Osteocyte (in vitro differentiated cells): ENCODE data around the gene TEX14. TPM values are rescaled to one million over a fixed set of nuclear protein-coding genes. Genes with fewer than 3 reads are reported as not detected.
A peak's percentile ranks its signal among the peaks of the same experiment; 100 is the strongest.
"Not testable (repeated sequence)": the region's sequence is repeated elsewhere in the genome, so short reads cannot be mapped to it uniquely, and the experiment has no call there.

ENCODE experiments used
- DNase-seq: peaks from one replicate; pipeline ENCODE4 v3.0.0; 2021; ENCODE audit warnings: mixed read lengths; ENCODE audit not compliant: unreplicated experiment; ENCODE audit errors: extremely low spot score
- H3K27ac Mint-ChIP-seq: one replicate; pipeline ENCODE4 v1.8.0; 2021; ENCODE audit warnings: mild to moderate bottlenecking, mixed read lengths; ENCODE audit not compliant: unreplicated experiment
- H3K27me3 Mint-ChIP-seq: one replicate; pipeline ENCODE4 v1.8.0; 2021; ENCODE audit warnings: mixed read lengths; ENCODE audit not compliant: unreplicated experiment
- H3K36me3 Mint-ChIP-seq: one replicate; pipeline ENCODE4 v1.8.0; 2021; ENCODE audit warnings: mixed read lengths; ENCODE audit not compliant: unreplicated experiment
- H3K4me1 Mint-ChIP-seq: one replicate; pipeline ENCODE4 v1.8.0; 2021; ENCODE audit warnings: mixed read lengths; ENCODE audit not compliant: unreplicated experiment
- H3K4me3 Mint-ChIP-seq: one replicate; pipeline ENCODE4 v1.8.0; 2021; ENCODE audit warnings: mild to moderate bottlenecking, moderate library complexity, mixed read lengths; ENCODE audit not compliant: unreplicated experiment
- H3K9me3 Mint-ChIP-seq: one replicate; pipeline ENCODE4 v1.8.0; 2021; ENCODE audit warnings: mixed read lengths; ENCODE audit not compliant: unreplicated experiment
- CTCF ChIP-seq: fragments of 200-600 bp; sonication (generic); IDR thresholded peaks from 2 replicates; pipeline ENCODE4 v1.5.0; 2021; ENCODE audit warnings: antibody characterized with exemption, mild to moderate bottlenecking, moderate library complexity
- total RNA-seq: library from RNA; stranded (reverse); gene quantifications from 2 replicates; pipeline ENCODE4 v1.2.1, GENCODE V29; 2021

TEX14 gene
- total RNA-seq, 1 donor from 2014 or later = 0.27 TPM

- H3K27ac Mint-ChIP-seq = no peak overlapping the region
- H3K4me1 Mint-ChIP-seq = peaks cover 2% of the 10 kb centered on the region
- H3K4me3 Mint-ChIP-seq = no peak overlapping the region
- peaks cover 6% of the 10 kb centered on the region for H3K27me3 Mint-ChIP-seq
- TF ChIP-seq CTCF = no peak
- no peak for DNase-seq
- H3K9me3 Mint-ChIP-seq = no peaks in the 10 kb centered on the region
- H3K36me3 Mint-ChIP-seq = no peaks in the 10 kb centered on the region
These were observed 27.5 kb downstream of the TEX14 start for GRCh38 chr17:58664302-58664701.

GRCh38 chr17:58661499-58661898 is 30.3 kb downstream of the TEX14 start:
- Mint-ChIP-seq H3K4me3 (no peak overlapping the region), H3K27me3 (no peaks in the 10 kb centered on the region), H3K9me3 (no peaks in the 10 kb centered on the region), H3K4me1 (peaks cover 13% of the 10 kb centered on the region), H3K36me3 (no peaks in the 10 kb centered on the region), H3K27ac (no peak overlapping the region)
- no peak for TF ChIP-seq CTCF
- no peak for DNase-seq

GRCh38 chr17:58660621-58661020 is 31.2 kb downstream of the TEX14 start:
- peaks cover 12% of the 10 kb centered on the region for H3K4me1 Mint-ChIP-seq
- H3K27me3 Mint-ChIP-seq = no peaks in the 10 kb centered on the region
- no peak for TF ChIP-seq CTCF
- no peak for DNase-seq
- H3K9me3 Mint-ChIP-seq = no peaks in the 10 kb centered on the region
- H3K27ac Mint-ChIP-seq = no peak overlapping the region
- no peaks in the 10 kb centered on the region for H3K36me3 Mint-ChIP-seq
- H3K4me3 Mint-ChIP-seq = peak overlapping the region; percentile 50

- H3K27ac Mint-ChIP-seq, H3K27me3 Mint-ChIP-seq: not testable (repeated sequence)
These were observed 32.1 kb downstream of the TEX14 start for GRCh38 chr17:58659714-58660084.

GRCh38 chr17:58658804-58659713 is 32.8 kb downstream of the TEX14 start:
- H3K27ac Mint-ChIP-seq = peak overlapping the region; percentile 97
- H3K9me3 Mint-ChIP-seq = no peaks in the 10 kb centered on the region
- H3K4me3 Mint-ChIP-seq = peak overlapping the region; percentile 71
- no peak for TF ChIP-seq CTCF
- no peaks in the 10 kb centered on the region for H3K36me3 Mint-ChIP-seq
- H3K4me1 Mint-ChIP-seq = peaks cover 12% of the 10 kb centered on the region
- H3K27me3 Mint-ChIP-seq = no peaks in the 10 kb centered on the region
- DNase-seq = peak; percentile 88

More at GRCh38 chr17:58659714-58660084, 32.1 kb downstream of the TEX14 start:
- H3K4me1 Mint-ChIP-seq = peaks cover 12% of the 10 kb centered on the region
- peak overlapping the region; percentile 71 for H3K4me3 Mint-ChIP-seq
- not testable (repeated sequence) for DNase-seq, H3K36me3 Mint-ChIP-seq, H3K9me3 Mint-ChIP-seq

GRCh38 chr17:58657962-58658803 is 33.7 kb downstream of the TEX14 start:
- not testable (repeated sequence) for H3K36me3 Mint-ChIP-seq, H3K27me3 Mint-ChIP-seq, DNase-seq, H3K9me3 Mint-ChIP-seq
- Mint-ChIP-seq H3K4me3 (peak overlapping the region; percentile 71), H3K4me1 (peaks cover 12% of the 10 kb centered on the region), H3K27ac (peak overlapping the region; percentile 97)
